Lower leg skin (tissue), 3 donors: ENCODE data around the gene TM4SF4.

Experiments
- POLR2A ChIP-seq, 2 donors: fragments of 450-650 bp; IDR thresholded peaks; one replicate each; pipeline ENCODE4 v1.6.1; 2016 to 2017; ENCODE audit warnings: antibody characterized with exemption in 2 of 2, mild to moderate bottlenecking in 1 of 2, moderate library complexity in 1 of 2
- TF ChIP-seq, protein P1 (sequence below), 3 donors: fragments of 450-650 bp; IDR thresholded peaks; one replicate each; pipeline ENCODE4 v1.5.1; 2016; ENCODE audit warnings: antibody characterized with exemption in 3 of 3, mild to moderate bottlenecking in 3 of 3, moderate library complexity in 2 of 3

DNA sequence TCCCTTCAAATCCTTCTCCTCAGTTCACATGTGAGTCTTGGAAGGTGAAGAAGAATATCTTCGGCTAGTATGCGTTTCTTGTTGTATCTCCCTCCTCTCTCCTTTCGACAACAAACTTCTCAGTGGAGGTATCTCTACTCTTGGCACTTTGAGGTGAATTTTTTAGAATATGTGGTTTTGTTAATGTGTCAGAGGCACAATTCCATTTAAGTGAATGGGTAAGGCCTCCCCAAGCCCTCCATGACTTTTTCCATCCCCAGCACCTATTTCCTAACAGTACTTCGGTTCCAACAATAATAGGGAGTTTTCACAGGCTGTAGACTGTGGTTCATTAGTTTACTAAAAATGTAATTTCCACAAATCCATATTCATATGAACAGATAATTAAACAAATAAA lies 74.2 kb downstream of the TM4SF4 start:
- TF ChIP-seq POLR2A (IDR thresholded peaks at IDR 0.05) = no peak
- TF ChIP-seq, protein P1, sequence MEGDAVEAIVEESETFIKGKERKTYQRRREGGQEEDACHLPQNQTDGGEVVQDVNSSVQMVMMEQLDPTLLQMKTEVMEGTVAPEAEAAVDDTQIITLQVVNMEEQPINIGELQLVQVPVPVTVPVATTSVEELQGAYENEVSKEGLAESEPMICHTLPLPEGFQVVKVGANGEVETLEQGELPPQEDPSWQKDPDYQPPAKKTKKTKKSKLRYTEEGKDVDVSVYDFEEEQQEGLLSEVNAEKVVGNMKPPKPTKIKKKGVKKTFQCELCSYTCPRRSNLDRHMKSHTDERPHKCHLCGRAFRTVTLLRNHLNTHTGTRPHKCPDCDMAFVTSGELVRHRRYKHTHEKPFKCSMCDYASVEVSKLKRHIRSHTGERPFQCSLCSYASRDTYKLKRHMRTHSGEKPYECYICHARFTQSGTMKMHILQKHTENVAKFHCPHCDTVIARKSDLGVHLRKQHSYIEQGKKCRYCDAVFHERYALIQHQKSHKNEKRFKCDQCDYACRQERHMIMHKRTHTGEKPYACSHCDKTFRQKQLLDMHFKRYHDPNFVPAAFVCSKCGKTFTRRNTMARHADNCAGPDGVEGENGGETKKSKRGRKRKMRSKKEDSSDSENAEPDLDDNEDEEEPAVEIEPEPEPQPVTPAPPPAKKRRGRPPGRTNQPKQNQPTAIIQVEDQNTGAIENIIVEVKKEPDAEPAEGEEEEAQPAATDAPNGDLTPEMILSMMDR (IDR thresholded peaks at IDR 0.05) = no peak
